MCF 10A (cell line): Measurements from ENCODE around the gene CWF19L2. TPM values are rescaled to one million over a fixed set of nuclear protein-coding genes. Genes with fewer than 3 reads are reported as not detected.

Experiments
- BruUV-seq: library from RNA; stranded (reverse); fragments of 400-500 nt; replicated peaks from 2 replicates; lab custom pipeline; 2021; lab: Mats Ljungman, UMichigan
- CTCF ChIA-PET: fragments of 300-600 bp; sonication (Branson Sonifier 250); formaldehyde crosslinking; extraction: SDS; loops from one replicate; lab custom pipeline; 2021; ENCODE audit warnings: antibody characterized with exemption, inconsistent platforms; lab: Yijun Ruan, JAX
- POLR2A ChIA-PET: fragments of 300-600, 350-650 bp; sonication (Branson Sonifier 250); formaldehyde crosslinking; extraction: SDS; loops from one replicate; lab custom pipeline; 2020; ENCODE audit warnings: antibody characterized with exemption, inconsistent platforms; lab: Yijun Ruan, JAX
- DNase-seq: peaks from one replicate; pipeline ENCODE4 v3.0.0-alpha.2; 2018; ENCODE audit not compliant: unreplicated experiment
- H3K27ac Mint-ChIP-seq: one replicate; pipeline ENCODE4 v1.8.0; 2022; ENCODE audit warnings: mild to moderate bottlenecking, low read depth, mixed read lengths; ENCODE audit not compliant: unreplicated experiment
- H3K27me3 Mint-ChIP-seq: one replicate; pipeline ENCODE4 v1.8.0; 2022; ENCODE audit warnings: mixed read lengths; ENCODE audit not compliant: insufficient read depth, unreplicated experiment
- H3K36me3 Mint-ChIP-seq: one replicate; pipeline ENCODE4 v1.8.0; 2022; ENCODE audit warnings: mild to moderate bottlenecking, moderate library complexity, mixed read lengths; ENCODE audit not compliant: insufficient read depth, unreplicated experiment
- H3K4me1 Mint-ChIP-seq: one replicate; pipeline ENCODE4 v1.8.0; 2022; ENCODE audit warnings: mixed read lengths; ENCODE audit not compliant: insufficient read depth, unreplicated experiment
- H3K4me3 Mint-ChIP-seq: one replicate; pipeline ENCODE4 v1.8.0; 2022; ENCODE audit warnings: mild to moderate bottlenecking, moderate library complexity, mixed read lengths; ENCODE audit not compliant: unreplicated experiment
- H3K9me3 Mint-ChIP-seq: one replicate; pipeline ENCODE4 v1.8.0; 2022; ENCODE audit warnings: mixed read lengths; ENCODE audit not compliant: unreplicated experiment
- CTCF ChIP-seq: fragments of 200-600 bp; IDR thresholded peaks from one replicate; pipeline ENCODE4 v1.8.0; 2022; ENCODE audit warnings: antibody characterized with exemption, mild to moderate bottlenecking; ENCODE audit not compliant: unreplicated experiment
- intact Hi-C: fragments of 100-400 bp; cut with micrococcal nuclease; formaldehyde crosslinking; loops from 2 replicates; pipeline ENCODE4 v1.14.1; 2022
- total RNA-seq: library from RNA; stranded (reverse); gene quantifications from 2 replicates; pipeline ENCODE4 v1.2.3, GENCODE V29; 2022

Gene CWF19L2
- total RNA-seq, 1 experiment from 2014 or later: 8.5 TPM

DNA sequence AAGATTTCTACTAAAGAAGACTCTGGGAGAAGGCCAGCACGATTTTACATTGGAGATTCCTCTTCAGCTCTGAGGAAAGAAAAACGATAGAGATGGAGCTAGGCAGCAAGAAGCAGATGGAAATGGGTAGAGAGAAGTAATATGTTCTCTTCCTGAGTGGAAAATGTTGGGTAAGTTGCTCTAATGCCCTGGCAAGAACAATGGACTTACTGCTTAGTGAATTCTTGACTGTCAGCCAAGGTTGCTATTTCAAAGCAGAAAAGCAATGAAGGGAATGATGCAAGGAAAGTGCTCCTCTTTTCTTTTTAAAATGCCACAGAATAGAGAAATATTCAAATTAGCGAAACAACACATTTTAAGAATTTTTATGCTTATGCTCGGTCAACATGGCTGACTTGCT lies 38.4 kb upstream of the CWF19L2 start:
- Mint-ChIP-seq H3K4me3 (no peak overlapping the region), H3K9me3 (no peaks in the 10 kb centered on the region), H3K27me3 (no peaks in the 10 kb centered on the region), H3K36me3 (no peaks in the 10 kb centered on the region), H3K27ac (peak overlapping the region; percentile 5), H3K4me1 (peaks cover 23% of the 10 kb centered on the region)
- ChIA-PET POLR2A (interaction anchor here (0.5 to 5.4 kb wide), 4 partner anchors 8 to 340 kb away, joined by 3 to 23 read pairs (median 5); partner anchors contain the start of gene CWF19L2), CTCF (interaction anchor here (0.6 kb wide), 1 partner anchor 1292 kb away, joined by 4 read pairs; no protein-coding TSS in a partner anchor)
- BruUV-seq: no TSS peak
- no peak for TF ChIP-seq CTCF
- intact Hi-C loops: no loop called here
- peak; percentile 57 for DNase-seq

DNA sequence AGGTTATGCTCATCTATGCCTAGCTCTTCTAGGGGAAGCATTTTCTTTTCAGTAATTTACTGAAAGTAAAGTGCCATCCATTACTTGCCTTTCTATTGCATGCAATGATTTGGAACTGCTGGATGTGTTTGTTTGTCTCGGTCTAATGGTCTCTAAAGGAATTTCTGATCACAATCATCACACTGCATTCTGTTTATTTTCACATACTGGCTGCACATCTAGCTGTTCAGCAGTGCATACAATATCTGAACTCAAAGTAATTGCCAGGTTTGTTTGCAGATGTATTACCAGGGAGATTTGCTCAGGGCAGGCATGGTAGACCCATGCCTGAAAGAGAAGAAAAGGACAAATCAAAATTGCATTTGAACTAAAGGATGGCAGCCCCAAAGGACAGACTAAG lies 36.4 kb upstream of the CWF19L2 start:
- Mint-ChIP-seq H3K27ac (no peak overlapping the region), H3K4me3 (no peak overlapping the region), H3K36me3 (no peaks in the 10 kb centered on the region), H3K27me3 (no peaks in the 10 kb centered on the region), H3K9me3 (no peaks in the 10 kb centered on the region), H3K4me1 (peaks cover 23% of the 10 kb centered on the region)
- ChIA-PET CTCF (interaction anchor here (0.5 kb wide), 1 partner anchor 221 kb away, joined by 3 read pairs; no protein-coding TSS in a partner anchor), POLR2A (interaction anchor here (1.1 to 5.4 kb wide), 2 partner anchors 13 to 36 kb away, joined by 3 to 23 read pairs; partner anchors contain the start of gene CWF19L2)
- no peak for TF ChIP-seq CTCF
- no TSS peak for BruUV-seq
- DNase-seq: no peak
- intact Hi-C loops: no loop called here

- ChIA-PET POLR2A (interaction anchor here (1.1 to 5.4 kb wide), 2 partner anchors 14 to 35 kb away, joined by 3 to 23 read pairs; partner anchors contain the start of gene CWF19L2), CTCF (interaction anchor here (0.7 kb wide), 1 partner anchor 16 kb away, joined by 3 read pairs; no protein-coding TSS in a partner anchor)
- Mint-ChIP-seq H3K27me3 (no peaks in the 10 kb centered on the region), H3K4me3 (no peak overlapping the region), H3K4me1 (peaks cover 23% of the 10 kb centered on the region), H3K9me3 (no peaks in the 10 kb centered on the region), H3K36me3 (no peaks in the 10 kb centered on the region), H3K27ac (peak overlapping the region; percentile 59)
- no peak for TF ChIP-seq CTCF
- no TSS peak for BruUV-seq
- peak; percentile 64 for DNase-seq
- intact Hi-C loops: no loop called here
Observed at GRCh38 chr11:107493117-107493516, 35.5 kb upstream of the CWF19L2 start.

DNA sequence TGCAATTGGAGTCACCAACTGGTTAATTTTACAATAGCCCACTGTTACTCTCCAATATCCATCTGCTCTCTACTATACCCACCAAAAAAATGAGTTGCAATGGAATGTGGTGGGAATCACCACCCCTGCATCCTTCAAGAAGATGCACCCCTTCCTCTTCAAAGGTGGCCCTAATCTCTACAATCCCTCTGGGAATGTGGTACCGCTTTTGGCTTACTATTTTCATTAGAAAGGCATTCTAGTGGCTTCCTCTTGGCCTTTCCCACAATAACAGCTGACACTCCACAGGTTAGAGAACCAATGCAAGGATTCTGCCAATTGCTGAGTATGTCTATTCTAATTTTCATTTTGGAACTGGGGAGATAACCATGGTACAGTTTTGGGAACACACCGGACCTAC lies 33.2 kb upstream of the CWF19L2 start:
- H3K27me3 Mint-ChIP-seq: no peaks in the 10 kb centered on the region
- H3K4me3 Mint-ChIP-seq: no peak overlapping the region
- ChIA-PET POLR2A (no interaction called here), CTCF (interaction anchor here (0.6 kb wide), 1 partner anchor 215 kb away, joined by 4 read pairs; no protein-coding TSS in a partner anchor)
- no peak for DNase-seq
- TF ChIP-seq CTCF: no peak
- H3K27ac Mint-ChIP-seq: no peak overlapping the region
- intact Hi-C loops: no loop called here
- no TSS peak for BruUV-seq
- H3K36me3 Mint-ChIP-seq: no peaks in the 10 kb centered on the region
- H3K9me3 Mint-ChIP-seq: no peaks in the 10 kb centered on the region
- peaks cover 17% of the 10 kb centered on the region for H3K4me1 Mint-ChIP-seq
